H9 (cell line): ENCODE results near the gene ADAM17. TPM values are rescaled to one million over a fixed set of nuclear protein-coding genes. Genes with fewer than 3 reads are reported as not detected.
A peak's percentile ranks its signal among the peaks of the same experiment; 100 is the strongest.

Experiments
- DNase-seq: peaks from one replicate; pipeline ENCODE4 v3.0.0-alpha.2; 2017
- H2AFZ ChIP-seq: one replicate; pipeline ENCODE4 v1.6.1; 2013; ENCODE audit warnings: mild to moderate bottlenecking, low read length, control low read depth, moderate library complexity
- H2AK5ac ChIP-seq: 2 replicates; pipeline ENCODE4 v1.6.1; 2013; ENCODE audit warnings: low read length, control low read depth, mixed read lengths; ENCODE audit not compliant: insufficient read length
- H2BK120ac ChIP-seq: one replicate; pipeline ENCODE4 v1.6.1; 2013; ENCODE audit warnings: low read depth, mild to moderate bottlenecking, low read length, control low read depth, inconsistent platforms; ENCODE audit not compliant: poor library complexity, severe bottlenecking
- H2BK12ac ChIP-seq: 2 replicates; pipeline ENCODE4 v1.6.1; 2013; ENCODE audit warnings: low read length, control low read depth, mixed read lengths, low read depth; ENCODE audit not compliant: insufficient read length
- H2BK15ac ChIP-seq: 2 replicates; pipeline ENCODE4 v1.6.1; 2013; ENCODE audit warnings: low read depth, low read length, control low read depth
- H2BK20ac ChIP-seq: one replicate; pipeline ENCODE4 v1.6.1; 2013; ENCODE audit warnings: low read depth, mild to moderate bottlenecking, low read length, control low read depth, inconsistent platforms; ENCODE audit not compliant: poor library complexity, severe bottlenecking
- H2BK5ac ChIP-seq: 2 replicates; pipeline ENCODE4 v1.6.1; 2013; ENCODE audit warnings: low read length, control low read depth, mixed read lengths; ENCODE audit not compliant: insufficient read length
- H3K14ac ChIP-seq: 2 replicates; pipeline ENCODE4 v1.6.1; 2013; ENCODE audit warnings: low read length, control low read depth; ENCODE audit not compliant: insufficient read depth
- H3K18ac ChIP-seq: 2 replicates; pipeline ENCODE4 v1.6.1; 2013; ENCODE audit warnings: low read depth, mild to moderate bottlenecking, mixed read lengths, low read length, control low read depth; ENCODE audit not compliant: insufficient read length
- H3K23ac ChIP-seq: 2 replicates; pipeline ENCODE4 v1.6.1; 2013; ENCODE audit warnings: low read length, control low read depth, mixed read lengths, low read depth; ENCODE audit not compliant: insufficient read length
- H3K23me2 ChIP-seq: 2 replicates; pipeline ENCODE4 v1.6.1; 2013; ENCODE audit warnings: low read depth, mild to moderate bottlenecking, mixed read lengths, low read length, control low read depth; ENCODE audit not compliant: insufficient read length, poor library complexity, severe bottlenecking
- H3K27ac ChIP-seq: 2 replicates; pipeline ENCODE4 v1.5.1; 2013; ENCODE audit warnings: low read length, control low read depth, mixed read lengths, low read depth; ENCODE audit not compliant: insufficient read length
- H3K27me3 ChIP-seq: 2 replicates; pipeline ENCODE4 v1.6.1; 2013; ENCODE audit warnings: low read length, control low read depth, inconsistent platforms; ENCODE audit not compliant: insufficient read depth
- H3K4ac ChIP-seq: 2 replicates; pipeline ENCODE4 v1.6.1; 2013; ENCODE audit warnings: low read depth, mild to moderate bottlenecking, control low read depth, inconsistent platforms, low read length, moderate library complexity
- H3K4me1 ChIP-seq: 2 replicates; pipeline ENCODE4 v1.6.1; 2013; ENCODE audit warnings: low read length, control low read depth, inconsistent platforms; ENCODE audit not compliant: insufficient read depth
- H3K4me2 ChIP-seq: 2 replicates; pipeline ENCODE4 v1.6.1; 2013; ENCODE audit warnings: low read length, control low read depth, mixed read lengths; ENCODE audit not compliant: insufficient read length, insufficient read depth
- H3K56ac ChIP-seq: 2 replicates; pipeline ENCODE4 v1.6.1; 2013; ENCODE audit warnings: low read depth, mild to moderate bottlenecking, mixed read lengths, low read length, control low read depth; ENCODE audit not compliant: insufficient read length
- H3K79me1 ChIP-seq: 2 replicates; pipeline ENCODE4 v1.6.1; 2013; ENCODE audit warnings: low read depth, mild to moderate bottlenecking, moderate library complexity, low read length, control low read depth, inconsistent platforms; ENCODE audit not compliant: insufficient read depth, poor library complexity, severe bottlenecking
- H3K79me2 ChIP-seq: 2 replicates; pipeline ENCODE4 v1.6.1; 2013; ENCODE audit warnings: low read length, control low read depth, inconsistent platforms; ENCODE audit not compliant: insufficient read depth
- H3K9ac ChIP-seq: 2 replicates; pipeline ENCODE4 v1.6.1; 2013; ENCODE audit warnings: low read length, control low read depth, mixed read lengths; ENCODE audit not compliant: insufficient read length; ENCODE audit errors: extremely low read depth
- H3K9me3 ChIP-seq: one replicate; pipeline ENCODE4 v1.6.1; 2013; ENCODE audit warnings: low read depth, low read length, inconsistent platforms; ENCODE audit not compliant: control insufficient read depth
- H3T11ph ChIP-seq: one replicate; pipeline ENCODE4 v1.6.1; 2013; ENCODE audit warnings: mild to moderate bottlenecking, low read length, control low read depth, inconsistent platforms
- H4K20me1 ChIP-seq: one replicate; pipeline ENCODE4 v1.6.1; 2013; ENCODE audit not compliant: control insufficient read depth, insufficient read length, insufficient read depth
- H4K5ac ChIP-seq: 2 replicates; pipeline ENCODE4 v1.6.1; 2013; ENCODE audit warnings: low read depth, mild to moderate bottlenecking, mixed read lengths, low read length, control low read depth; ENCODE audit not compliant: insufficient read length
- H4K8ac ChIP-seq: replicated peaks from 2 replicates; pipeline ENCODE4 v1.6.1; 2013; ENCODE audit warnings: low read length, control low read depth, mixed read lengths, low read depth; ENCODE audit not compliant: insufficient read length
- H4K91ac ChIP-seq: 2 replicates; pipeline ENCODE4 v1.6.1; 2013; ENCODE audit warnings: low read depth, mild to moderate bottlenecking, moderate library complexity, mixed read lengths, low read length, control low read depth; ENCODE audit not compliant: insufficient read length
- H3K27ac Mint-ChIP-seq, 3 experiments: 2 replicates in 2 of 3; 3 replicates in 1 of 3; pipeline ENCODE4 v1.8.0; 2020 to 2021; ENCODE audit warnings: mixed read lengths in 3 of 3, mild to moderate bottlenecking in 1 of 3, moderate library complexity in 1 of 3
- H3K27me3 Mint-ChIP-seq: 2 replicates; pipeline ENCODE4 v1.8.0; 2021; ENCODE audit warnings: low read depth, mild to moderate bottlenecking, moderate library complexity, mixed read lengths
- H3K36me3 Mint-ChIP-seq, 3 experiments: 2 replicates in 2 of 3; 3 replicates in 1 of 3; pipeline ENCODE4 v1.8.0; 2020 to 2021; ENCODE audit warnings: low read depth in 3 of 3, mixed read lengths in 3 of 3; ENCODE audit not compliant: insufficient read depth in 1 of 3
- H3K4me1 Mint-ChIP-seq, 2 experiments: 2 replicates each; pipeline ENCODE4 v1.8.0; 2020; ENCODE audit warnings: mixed read lengths in 2 of 2
- H3K4me3 Mint-ChIP-seq, 2 experiments: 2 replicates in 1 of 2; 3 replicates in 1 of 2; pipeline ENCODE4 v1.8.0; 2020 to 2021; ENCODE audit warnings: mild to moderate bottlenecking in 2 of 2, mixed read lengths in 2 of 2, moderate library complexity in 1 of 2
- H3K9me3 Mint-ChIP-seq, 2 experiments: 2 replicates in 1 of 2; 3 replicates in 1 of 2; pipeline ENCODE4 v1.8.0; 2020; ENCODE audit warnings: mild to moderate bottlenecking in 2 of 2, mixed read lengths in 2 of 2, moderate library complexity in 1 of 2
- WGBS: extraction: QIAGEN DNeasy Blood & Tissue Kit; methylation state at CpG from one replicate; pipeline ENCODE4 v1.1.7; 2013; ENCODE audit warnings: missing lambda C conversion rate, low lambda C conversion rate, mixed read lengths; ENCODE audit not compliant: insufficient read length; ENCODE audit errors: extremely low coverage; 5-methylcytosine and 5-hydroxymethylcytosine counted together
- total RNA-seq: library from RNA; stranded (reverse); gene quantifications from 2 replicates; pipeline ENCODE4 v1.2.1, GENCODE V29; 2021
- TF ChIP-seq, protein P1 (sequence below): fragments of 200-600 bp; sonication (generic); conservative IDR thresholded peaks from 3 replicates; pipeline ENCODE4 v1.8.0; 2021; ENCODE audit warnings: antibody characterized with exemption, mild to moderate bottlenecking

ADAM17 gene
- total RNA-seq, 1 experiment from 2014 or later: 26.3 TPM

DNA sequence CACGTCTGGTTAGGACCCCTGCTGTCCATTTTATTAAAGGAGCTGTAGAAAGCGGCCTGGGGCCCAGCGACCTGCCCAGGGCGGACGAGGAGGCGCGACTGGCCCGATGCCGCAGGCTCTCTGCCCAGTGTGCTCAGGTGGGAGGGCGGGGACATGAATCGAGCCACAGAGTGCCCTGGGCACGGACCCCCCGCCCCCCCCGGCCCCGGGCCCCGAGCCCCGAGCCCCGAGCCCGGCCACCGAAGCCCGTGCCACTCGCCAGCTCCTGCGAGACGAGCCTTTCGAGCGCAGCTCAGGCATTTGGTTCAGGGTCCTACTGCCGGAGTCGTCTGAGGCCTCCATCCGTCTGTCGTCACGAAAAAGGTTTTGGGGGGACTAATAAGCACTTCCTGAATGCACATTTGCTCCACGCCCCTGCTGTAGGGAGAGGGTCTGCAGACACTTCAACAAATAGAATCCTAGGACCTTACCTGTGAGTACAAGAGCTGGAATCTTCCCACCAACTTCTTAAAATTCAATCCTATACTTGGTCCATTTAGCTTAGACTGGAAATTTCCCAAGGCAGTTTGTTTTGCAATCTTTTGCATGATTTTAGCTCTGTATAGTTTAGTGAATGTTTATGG is 602 bp upstream of the ADAM17 start:
- Histone ChIP-seq H3K23ac (no peak overlapping the region), H2AFZ (peak overlapping the region; percentile 92), H3T11ph (no peak overlapping the region), H3K56ac (no peak overlapping the region), H3K4me2 (peak overlapping the region; percentile 88), H2BK12ac (no peak overlapping the region), H3K23me2 (peaks cover 6% of the 10 kb centered on the region), H2AK5ac (no peak overlapping the region), H3K27ac (peak overlapping the region; percentile 47), H3K14ac (peak overlapping the region; percentile 95), H3K18ac (peak overlapping the region; percentile 95), H3K79me1 (no peaks in the 10 kb centered on the region), H4K8ac (no peak overlapping the region), H4K20me1 (no peaks in the 10 kb centered on the region), H3K4ac (no peak overlapping the region), H2BK5ac (no peak overlapping the region), H3K4me1 (no peaks in the 10 kb centered on the region), H2BK15ac (no peak overlapping the region), H4K5ac (no peak overlapping the region), H3K27me3 (no peaks in the 10 kb centered on the region), H3K9me3 (no peaks in the 10 kb centered on the region), H2BK20ac (no peak overlapping the region), H3K79me2 (no peaks in the 10 kb centered on the region; the same call in 1 of the 2 replicates), H3K9ac (peak overlapping the region; percentile 90), H4K91ac (no peak overlapping the region), H2BK120ac (no peak overlapping the region)
- WGBS: no CpG with 5 or more reads among the region's 32 CpGs
- Mint-ChIP-seq H3K36me3 (peaks cover 5 to 12% (median 6%) of the 10 kb centered on the region in 3 experiments; a peak in 5 of 7 replicates), H3K27me3 (no peaks in the 10 kb centered on the region), H3K27ac (peak overlapping the region; percentile 99), H3K9me3 (no peaks in the 10 kb centered on the region), H3K4me3 (peak overlapping the region; percentile 98 to 99), H3K4me1 (peaks cover 26 to 36% of the 10 kb centered on the region in 2 experiments)
- no peak for DNase-seq
- TF ChIP-seq, protein P1, sequence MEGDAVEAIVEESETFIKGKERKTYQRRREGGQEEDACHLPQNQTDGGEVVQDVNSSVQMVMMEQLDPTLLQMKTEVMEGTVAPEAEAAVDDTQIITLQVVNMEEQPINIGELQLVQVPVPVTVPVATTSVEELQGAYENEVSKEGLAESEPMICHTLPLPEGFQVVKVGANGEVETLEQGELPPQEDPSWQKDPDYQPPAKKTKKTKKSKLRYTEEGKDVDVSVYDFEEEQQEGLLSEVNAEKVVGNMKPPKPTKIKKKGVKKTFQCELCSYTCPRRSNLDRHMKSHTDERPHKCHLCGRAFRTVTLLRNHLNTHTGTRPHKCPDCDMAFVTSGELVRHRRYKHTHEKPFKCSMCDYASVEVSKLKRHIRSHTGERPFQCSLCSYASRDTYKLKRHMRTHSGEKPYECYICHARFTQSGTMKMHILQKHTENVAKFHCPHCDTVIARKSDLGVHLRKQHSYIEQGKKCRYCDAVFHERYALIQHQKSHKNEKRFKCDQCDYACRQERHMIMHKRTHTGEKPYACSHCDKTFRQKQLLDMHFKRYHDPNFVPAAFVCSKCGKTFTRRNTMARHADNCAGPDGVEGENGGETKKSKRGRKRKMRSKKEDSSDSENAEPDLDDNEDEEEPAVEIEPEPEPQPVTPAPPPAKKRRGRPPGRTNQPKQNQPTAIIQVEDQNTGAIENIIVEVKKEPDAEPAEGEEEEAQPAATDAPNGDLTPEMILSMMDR: no peak
